ENCODE measurements around the gene KLRC4.

The KLRC4 gene

GRCh38 chr12:10366875-10367274 is 42.7 kb downstream of the KLRC4 start:
- DNase-seq: peak; percentile 25

GRCh38 chr12:10365696-10366405 is 43.7 kb downstream of the KLRC4 start:
- no peak for DNase-seq

- peak; percentile 10 for DNase-seq
Observed at GRCh38 chr12:10364815-10365622, 44.5 kb downstream of the KLRC4 start.

GRCh38 chr12:10363914-10364814 is 45.4 kb downstream of the KLRC4 start:
- no peak for DNase-seq

GRCh38 chr12:10363658-10363913 is 46.0 kb downstream of the KLRC4 start:
- DNase-seq: no peak

GRCh38 chr12:10362828-10363657 is 46.5 kb downstream of the KLRC4 start:
- DNase-seq: no peak

- DNase-seq: no peak
Observed at GRCh38 chr12:10362325-10362724, 47.2 kb downstream of the KLRC4 start.

- DNase-seq: no peak
Observed at GRCh38 chr12:10361622-10362021, 47.9 kb downstream of the KLRC4 start.

GRCh38 chr12:10361084-10361483 is 48.5 kb downstream of the KLRC4 start:
- DNase-seq: no peak

GRCh38 chr12:10358969-10359368 is 50.6 kb downstream of the KLRC4 start:
- no peak for DNase-seq

GRCh38 chr12:10358131-10358530 is 51.4 kb downstream of the KLRC4 start:
- no peak for DNase-seq

All from SIG-M5 (cell line).